Colonic mucosa (tissue), 4 donors: ENCODE measurements around the gene MN1. TPM values are rescaled to one million over a fixed set of nuclear protein-coding genes. Genes with fewer than 3 reads are reported as not detected.

Experiments used
- DNase-seq: peaks from one replicate; pipeline ENCODE4 v3.0.0-alpha.2; 2020
- H3K27ac ChIP-seq: fragments of 200-600 bp; one replicate; pipeline ENCODE4 v1.8.0; 2021
- H3K27me3 ChIP-seq: fragments of 200-600 bp; one replicate; pipeline ENCODE4 v1.8.0; 2021
- H3K36me3 ChIP-seq: fragments of 200-600 bp; one replicate; pipeline ENCODE4 v1.8.0; 2021
- H3K4me1 ChIP-seq: fragments of 200-600 bp; one replicate; pipeline ENCODE4 v1.8.0; 2021; ENCODE audit warnings: mild to moderate bottlenecking
- H3K4me3 ChIP-seq: fragments of 200-600 bp; one replicate; pipeline ENCODE4 v1.8.0; 2021
- H3K9ac ChIP-seq, 2 donors: one replicate each; pipeline ENCODE4 v1.7.0; 2013; ENCODE audit warnings: control low read depth in 2 of 2, low read depth in 2 of 2, low read length in 2 of 2
- H3K9me3 ChIP-seq: fragments of 200-600 bp; one replicate; pipeline ENCODE4 v1.8.0; 2021
- intact Hi-C: fragments of 100-400 bp; cut with DNase I; formaldehyde crosslinking; loops from one replicate; pipeline ENCODE4 v1.14.1; 2022
- total RNA-seq, 2 donors: library from RNA; stranded (reverse); fragmentation: NEBNext Ultra II Directional in 1 of 2; extraction: Animal tissue kit (Norgen Biotek cat#: 25700) in 1 of 2; gene quantifications; one replicate each; pipeline ENCODE4 v1.2.1, GENCODE V29; 2021
- TF ChIP-seq, protein P1 (sequence below): fragments of 200-600 bp; IDR thresholded peaks from one replicate; pipeline ENCODE4 v1.8.0; 2022; ENCODE audit warnings: antibody characterized with exemption, mild to moderate bottlenecking
- donor health status: healthy.
- donor health status: DM: no; HTN: no; CAD: no.
- donor health status: DM: no; HTN: no; CAD: no.

Gene MN1
- total RNA-seq, 2 donors from 2014 or later: 0.67 to 1.5 TPM

DNA sequence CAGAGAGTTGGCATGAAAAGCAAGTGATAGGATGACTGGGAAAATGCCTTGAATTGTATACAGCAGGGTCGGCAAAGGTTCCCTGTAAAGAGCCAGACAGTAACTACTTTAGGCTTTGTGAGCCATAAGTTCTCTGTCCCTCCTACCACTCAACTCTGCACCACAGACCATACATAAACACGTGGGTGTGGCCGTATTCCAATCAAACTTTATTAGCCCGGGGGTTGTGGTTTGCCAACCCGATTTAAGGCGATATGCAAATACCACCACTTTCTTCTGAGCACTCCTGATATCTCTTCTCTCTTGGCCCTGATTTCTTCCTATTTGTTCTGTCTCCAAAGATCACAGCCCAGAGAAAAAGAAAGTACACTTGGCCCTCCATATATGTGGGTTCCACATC is 87.5 kb downstream of the MN1 start:
- Histone ChIP-seq H3K9me3 (no peaks in the 10 kb centered on the region), H3K27ac (no peak overlapping the region), H3K36me3 (no peaks in the 10 kb centered on the region), H3K9ac (no peak overlapping the region), H3K4me1 (no peaks in the 10 kb centered on the region), H3K27me3 (no peaks in the 10 kb centered on the region), H3K4me3 (no peak overlapping the region)
- intact Hi-C loops: loop anchor here (10.0 kb wide), 1 partner anchor 61 kb away; no protein-coding TSS in a partner anchor
- DNase-seq: no peak
- TF ChIP-seq, protein P1, sequence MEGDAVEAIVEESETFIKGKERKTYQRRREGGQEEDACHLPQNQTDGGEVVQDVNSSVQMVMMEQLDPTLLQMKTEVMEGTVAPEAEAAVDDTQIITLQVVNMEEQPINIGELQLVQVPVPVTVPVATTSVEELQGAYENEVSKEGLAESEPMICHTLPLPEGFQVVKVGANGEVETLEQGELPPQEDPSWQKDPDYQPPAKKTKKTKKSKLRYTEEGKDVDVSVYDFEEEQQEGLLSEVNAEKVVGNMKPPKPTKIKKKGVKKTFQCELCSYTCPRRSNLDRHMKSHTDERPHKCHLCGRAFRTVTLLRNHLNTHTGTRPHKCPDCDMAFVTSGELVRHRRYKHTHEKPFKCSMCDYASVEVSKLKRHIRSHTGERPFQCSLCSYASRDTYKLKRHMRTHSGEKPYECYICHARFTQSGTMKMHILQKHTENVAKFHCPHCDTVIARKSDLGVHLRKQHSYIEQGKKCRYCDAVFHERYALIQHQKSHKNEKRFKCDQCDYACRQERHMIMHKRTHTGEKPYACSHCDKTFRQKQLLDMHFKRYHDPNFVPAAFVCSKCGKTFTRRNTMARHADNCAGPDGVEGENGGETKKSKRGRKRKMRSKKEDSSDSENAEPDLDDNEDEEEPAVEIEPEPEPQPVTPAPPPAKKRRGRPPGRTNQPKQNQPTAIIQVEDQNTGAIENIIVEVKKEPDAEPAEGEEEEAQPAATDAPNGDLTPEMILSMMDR: no peak

DNA sequence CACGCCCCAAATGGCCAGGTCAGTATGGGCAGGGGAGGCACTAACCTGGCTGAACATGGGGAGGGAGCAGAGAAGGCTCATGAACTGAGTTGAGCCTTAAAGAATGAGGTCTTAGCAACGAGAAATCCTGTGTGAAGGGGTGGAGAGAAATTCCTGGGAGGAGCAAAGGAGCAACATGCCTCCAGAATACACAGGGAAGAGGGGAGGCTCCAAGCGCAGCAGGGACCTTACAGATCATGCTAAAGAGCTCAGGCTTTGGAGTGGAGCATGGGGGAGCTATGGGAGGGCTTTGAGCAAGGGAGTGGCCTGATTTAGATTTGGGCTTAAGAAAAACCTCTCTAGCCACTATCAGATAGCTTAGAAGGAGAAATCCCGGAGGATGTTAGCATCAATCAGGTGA is 88.1 kb downstream of the MN1 start:
- no peak overlapping the region for H3K4me3 ChIP-seq
- no peak for DNase-seq
- no peaks in the 10 kb centered on the region for H3K36me3 ChIP-seq
- TF ChIP-seq, protein P1: no peak
- intact Hi-C loops: loop anchor here (10.0 kb wide), 1 partner anchor 61 kb away; no protein-coding TSS in a partner anchor
- no peak overlapping the region for H3K9ac ChIP-seq
- H3K27ac ChIP-seq: no peak overlapping the region
- H3K9me3 ChIP-seq: no peaks in the 10 kb centered on the region
- no peaks in the 10 kb centered on the region for H3K27me3 ChIP-seq
- no peaks in the 10 kb centered on the region for H3K4me1 ChIP-seq

DNA sequence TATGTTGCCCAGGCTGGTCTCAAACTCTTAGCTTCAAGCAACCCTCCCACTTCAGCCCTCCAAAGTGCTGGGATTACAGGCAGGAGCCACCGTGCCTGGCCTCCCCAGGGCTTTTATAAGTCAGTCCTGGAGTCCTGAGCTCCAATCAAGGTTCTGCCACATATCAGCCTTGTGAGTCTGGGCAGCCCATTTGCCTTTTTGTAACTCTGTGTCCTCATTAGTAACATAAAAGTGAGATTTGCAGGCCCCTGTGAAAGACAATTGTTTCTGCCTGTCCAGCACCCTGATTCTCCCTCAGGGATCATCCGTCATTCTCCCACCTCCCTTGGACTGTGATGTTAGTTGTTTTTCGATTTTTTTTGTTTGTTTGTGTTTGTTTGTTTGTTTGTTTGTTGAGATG is 89.8 kb downstream of the MN1 start:
- Histone ChIP-seq H3K27me3 (no peaks in the 10 kb centered on the region), H3K9ac (no peak overlapping the region), H3K4me1 (no peaks in the 10 kb centered on the region), H3K9me3 (no peaks in the 10 kb centered on the region), H3K27ac (no peak overlapping the region), H3K4me3 (no peak overlapping the region), H3K36me3 (no peaks in the 10 kb centered on the region)
- TF ChIP-seq, protein P1: no peak
- intact Hi-C loops: loop anchor here (10.0 kb wide), 1 partner anchor 63 kb away; no protein-coding TSS in a partner anchor
- DNase-seq: no peak

DNA sequence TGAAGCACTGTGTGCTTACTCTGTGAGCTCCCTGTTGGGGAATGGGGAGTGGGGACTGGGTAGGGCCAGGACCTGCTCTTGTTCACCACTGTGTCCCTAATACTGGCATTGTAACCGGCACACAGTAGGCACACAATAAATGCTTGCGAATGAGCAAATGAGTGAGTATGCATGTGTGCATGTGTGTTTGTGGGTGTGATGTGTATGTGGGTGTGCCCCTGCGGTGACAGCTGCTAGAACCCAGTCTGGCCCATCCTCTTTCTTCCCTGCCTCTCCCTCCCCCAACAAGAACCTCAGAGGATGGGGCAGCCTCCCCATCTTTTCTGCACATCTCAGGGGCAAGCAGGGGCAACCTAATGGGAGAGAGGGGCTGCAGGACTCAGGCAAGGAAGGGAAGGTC is 90.5 kb downstream of the MN1 start:
- Histone ChIP-seq H3K9ac (no peak overlapping the region), H3K27ac (no peak overlapping the region), H3K36me3 (no peaks in the 10 kb centered on the region), H3K9me3 (no peaks in the 10 kb centered on the region), H3K4me1 (no peaks in the 10 kb centered on the region), H3K4me3 (no peak overlapping the region), H3K27me3 (no peaks in the 10 kb centered on the region)
- TF ChIP-seq, protein P1: no peak
- intact Hi-C loops: loop anchor here (10.0 kb wide), 1 partner anchor 64 kb away; no protein-coding TSS in a partner anchor
- no peak for DNase-seq

DNA sequence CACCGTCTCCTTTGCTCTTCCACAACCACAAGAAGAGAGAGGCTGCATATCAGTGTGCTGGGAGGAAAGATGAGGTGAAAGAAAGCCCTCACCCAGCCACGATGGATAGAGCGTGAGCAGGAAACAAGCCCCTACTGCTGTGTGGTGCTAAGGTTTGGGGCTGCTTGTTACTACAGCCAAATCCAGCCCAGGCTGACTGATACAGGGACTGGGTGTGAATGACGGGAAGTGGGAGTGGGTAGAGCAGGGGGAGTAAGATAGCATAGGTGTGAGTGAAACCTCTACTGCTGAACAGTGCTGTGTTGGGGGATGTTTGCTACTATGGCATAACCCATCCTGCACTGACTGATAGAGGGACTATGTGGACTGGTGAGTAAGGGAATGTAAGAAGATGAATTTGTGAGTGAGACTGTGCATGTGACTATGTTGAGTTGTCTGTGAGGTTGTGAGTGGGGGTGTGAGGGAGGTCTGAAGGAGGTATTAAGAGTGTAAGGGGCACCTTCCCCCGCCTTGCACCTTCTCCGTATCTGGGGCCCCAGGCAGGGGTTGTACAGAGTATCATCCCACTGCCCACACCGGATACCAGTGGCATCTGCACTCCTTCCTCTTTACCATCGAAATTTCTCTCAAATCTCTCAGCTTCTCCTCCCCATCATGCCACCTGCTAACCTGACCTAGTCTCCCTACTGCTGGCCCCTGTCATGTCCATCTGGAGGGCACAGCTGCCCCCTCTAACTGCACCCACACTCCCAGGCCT is 91.5 kb downstream of the MN1 start:
- intact Hi-C loops: loop anchor here (10.0 kb wide), 1 partner anchor 65 kb away; no protein-coding TSS in a partner anchor
- no peak overlapping the region for H3K27ac ChIP-seq

More for the DNA sequence above, 91.5 kb downstream of the MN1 start:
- no peaks in the 10 kb centered on the region for H3K4me1 ChIP-seq
- H3K27me3 ChIP-seq: no peaks in the 10 kb centered on the region
- no peaks in the 10 kb centered on the region for H3K36me3 ChIP-seq
- no peaks in the 10 kb centered on the region for H3K9me3 ChIP-seq
- H3K4me3 ChIP-seq: no peak overlapping the region
- TF ChIP-seq, protein P1: no peak
- DNase-seq: no peak
- no peak overlapping the region for H3K9ac ChIP-seq
